ENCODE data around the gene TCERG1L. TPM values are rescaled to one million over a fixed set of nuclear protein-coding genes. Genes with fewer than 3 reads are reported as not detected.

TCERG1L gene
- polyA plus RNA-seq, 1 donor from 2014 or later, result 0.53 TPM

GRCh38 chr10:131068311-131068710 is 243.2 kb downstream of the TCERG1L start:
- H3K4me2 ChIP-seq (ENCODE audit: low read length), result no peak overlapping the region
- H4K20me1 ChIP-seq (ENCODE audit: insufficient read depth), result no peaks in the 10 kb centered on the region
- no peak for TF ChIP-seq TAF1 (IDR thresholded peaks at IDR 0.05; ENCODE audit: low read depth)
- TF ChIP-seq CTCF (IDR thresholded peaks at IDR 0.05; ENCODE audit: poor library complexity, severe bottlenecking), result no peak
- TF ChIP-seq REST (IDR thresholded peaks at IDR 0.05; ENCODE audit: borderline replicate concordance), result no peak
- TF ChIP-seq RAD21 (conservative IDR thresholded peaks at IDR 0.05), result no peak
- no peak for TF ChIP-seq EP300 (conservative IDR thresholded peaks at IDR 0.05; ENCODE audit: poor library complexity, severe bottlenecking)
- TF ChIP-seq MXI1 (conservative IDR thresholded peaks at IDR 0.05; ENCODE audit: poor library complexity, severe bottlenecking), result no peak
- TF ChIP-seq EZH2 (IDR thresholded peaks at IDR 0.05; ENCODE audit: borderline replicate concordance, insufficient read depth, low read length, poor library complexity, severe bottlenecking), result no peak
- no peak overlapping the region for H3K27ac ChIP-seq (ENCODE audit: low read length)
- H2AFZ ChIP-seq (ENCODE audit: low read depth, low read length), result no peak overlapping the region
- no peaks in the 10 kb centered on the region for H3K27me3 ChIP-seq (ENCODE audit: insufficient read depth, low read depth, low read length)
- H3K36me3 ChIP-seq (ENCODE audit: insufficient read depth, low read length), result no peaks in the 10 kb centered on the region
- H3K9ac ChIP-seq (ENCODE audit: low read length), result no peak overlapping the region
- H3K9me2 ChIP-seq (ENCODE audit: insufficient read depth, low read length), result no peaks in the 10 kb centered on the region
- H3K4me3 ChIP-seq (ENCODE audit: low read length), result no peak overlapping the region
- no peaks in the 10 kb centered on the region for H3K9me3 ChIP-seq (ENCODE audit: low read length)
- no peaks in the 10 kb centered on the region for H3F3A ChIP-seq (ENCODE audit: insufficient read depth, low read length, poor library complexity, severe bottlenecking)
- no peaks in the 10 kb centered on the region for H3K79me2 ChIP-seq (replicated peaks; ENCODE audit: insufficient read depth, low read length)

GRCh38 chr10:131067690-131068089 is 243.8 kb downstream of the TCERG1L start:
- Histone ChIP-seq H3K27ac (ENCODE audit: low read length) (no peak overlapping the region), H3K9me3 (ENCODE audit: low read length) (no peaks in the 10 kb centered on the region), H3K4me2 (ENCODE audit: low read length) (no peak overlapping the region), H3K4me3 (ENCODE audit: low read length) (no peak overlapping the region), H3K9ac (ENCODE audit: low read length) (no peak overlapping the region), H3K27me3 (ENCODE audit: insufficient read depth, low read depth, low read length) (no peaks in the 10 kb centered on the region), H3K9me2 (ENCODE audit: insufficient read depth, low read length) (no peaks in the 10 kb centered on the region), H4K20me1 (ENCODE audit: insufficient read depth) (no peaks in the 10 kb centered on the region), H2AFZ (ENCODE audit: low read depth, low read length) (no peak overlapping the region), H3K79me2 (replicated peaks; ENCODE audit: insufficient read depth, low read length) (no peaks in the 10 kb centered on the region), H3F3A (ENCODE audit: insufficient read depth, low read length, poor library complexity, severe bottlenecking) (no peaks in the 10 kb centered on the region), H3K36me3 (ENCODE audit: insufficient read depth, low read length) (no peaks in the 10 kb centered on the region)
- TF ChIP-seq SMC3 (conservative IDR thresholded peaks at IDR 0.05; ENCODE audit: poor library complexity), result no peak
- no peak for TF ChIP-seq REST (IDR thresholded peaks at IDR 0.05; ENCODE audit: borderline replicate concordance)
- no peak for TF ChIP-seq MXI1 (conservative IDR thresholded peaks at IDR 0.05; ENCODE audit: poor library complexity, severe bottlenecking)
- no peak for TF ChIP-seq TAF1 (IDR thresholded peaks at IDR 0.05; ENCODE audit: low read depth)
- TF ChIP-seq EP300 (conservative IDR thresholded peaks at IDR 0.05; ENCODE audit: poor library complexity, severe bottlenecking), result no peak
- no peak for TF ChIP-seq POLR2AphosphoS5 (IDR thresholded peaks at IDR 0.05)
- TF ChIP-seq EZH2 (IDR thresholded peaks at IDR 0.05; ENCODE audit: borderline replicate concordance, insufficient read depth, low read length, poor library complexity, severe bottlenecking), result no peak
- TF ChIP-seq CTCF (IDR thresholded peaks at IDR 0.05; ENCODE audit: poor library complexity, severe bottlenecking), result no peak
